B cell (primary cell): Measurements from ENCODE around the gene TMEM164. TPM values are rescaled to one million over a fixed set of nuclear protein-coding genes. Genes with fewer than 3 reads are reported as not detected.

ENCODE experiments used
- ATAC-seq: fragments of 200-7000 bp; cut with Tn5 transposase; one replicate; pipeline ENCODE4 v1.10.0; 2021; ENCODE audit warnings: low read depth, mild to moderate bottlenecking, moderate number of reproducible peaks, moderate library complexity
- CTCF ChIA-PET: fragments of 350-600 bp; sonication (Branson Sonifier 250); formaldehyde crosslinking; loops from one replicate; lab custom pipeline; 2021; ENCODE audit warnings: antibody characterized with exemption, inconsistent platforms; lab: Charles Lee
- POLR2A ChIA-PET: fragments of 350-600 bp; sonication (Branson Sonifier 250); formaldehyde crosslinking; loops from one replicate; lab custom pipeline; 2021; ENCODE audit warnings: antibody characterized with exemption; lab: Charles Lee
- DNase-seq: peaks from one replicate; pipeline ENCODE4 v3.0.0; 2013
- H2AFZ ChIP-seq: 2 replicates; pipeline ENCODE4 v1.6.1; 2012; ENCODE audit warnings: mild to moderate bottlenecking, low read depth, low read length; ENCODE audit not compliant: insufficient read depth, poor library complexity, severe bottlenecking
- H3K27ac ChIP-seq, 2 donors: 1 replicate in 1 of 2; 2 replicates in 1 of 2; pipeline ENCODE4 v1.5.1; 2012 to 2013; ENCODE audit warnings: low read length in 2 of 2, mild to moderate bottlenecking in 2 of 2, moderate library complexity in 1 of 2
- H3K27me3 ChIP-seq, 4 experiments: fragments of 200-600 bp in 1 of 4; sonication (generic) in 1 of 4; replicated peaks in 1 of 4; 1 replicate in 2 of 4; 2 replicates in 2 of 4; pipeline versions ENCODE4 v1.6.1 to v1.7.0; 2013 to 2016; ENCODE audit warnings: low read length in 3 of 4, mild to moderate bottlenecking in 2 of 4, mixed read lengths in 1 of 4, moderate library complexity in 1 of 4; ENCODE audit not compliant: insufficient read depth in 4 of 4, control insufficient read depth in 3 of 4; ENCODE audit errors: control extremely low read depth in 1 of 4
- H3K36me3 ChIP-seq, 2 experiments: replicated peaks in 1 of 2; 1 replicate in 1 of 2; 2 replicates in 1 of 2; pipeline versions ENCODE4 v1.6.1 to v1.7.1; 2013; ENCODE audit warnings: low read length in 1 of 2; ENCODE audit not compliant: insufficient read depth in 2 of 2, control insufficient read depth in 1 of 2; ENCODE audit errors: control extremely low read depth in 1 of 2, extremely low read depth in 1 of 2
- H3K4me1 ChIP-seq, 2 donors: fragments of 200-600 bp in 1 of 2; sonication (generic) in 1 of 2; 1 replicate in 1 of 2; 2 replicates in 1 of 2; pipeline versions ENCODE4 v1.5.1 to v1.6.1; 2013 to 2017; ENCODE audit warnings: low read length in 2 of 2; ENCODE audit not compliant: control insufficient read depth in 2 of 2, insufficient read depth in 2 of 2
- H3K4me2 ChIP-seq: replicated peaks from 2 replicates; pipeline ENCODE3; 2012; ENCODE audit warnings: mild to moderate bottlenecking, low read depth, low read length; ENCODE audit not compliant: poor library complexity, severe bottlenecking
- H3K4me3 ChIP-seq, 5 experiments: fragments of 200-600 bp in 1 of 5; sonication (generic) in 1 of 5; 1 replicate in 3 of 5; 2 replicates in 2 of 5; pipeline versions ENCODE4 v1.5.1 to v1.7.0; 2011 to 2016; ENCODE audit warnings: low read length in 4 of 5, mild to moderate bottlenecking in 4 of 5, low read depth in 2 of 5, control low read depth in 1 of 5, moderate library complexity in 1 of 5; ENCODE audit not compliant: insufficient read depth in 1 of 5; ENCODE audit errors: control extremely low read depth in 1 of 5, extremely low read depth in 1 of 5
- H3K79me2 ChIP-seq: fragments of 200-600 bp; sonication (generic); one replicate; pipeline ENCODE4 v1.6.0; 2016; ENCODE audit warnings: low read length; ENCODE audit not compliant: control insufficient read depth, insufficient read depth
- H3K9ac ChIP-seq: fragments of 200-600 bp; sonication (generic); 2 replicates; pipeline ENCODE4 v1.6.1; 2017; ENCODE audit warnings: mild to moderate bottlenecking, low read length, moderate library complexity
- H3K9me3 ChIP-seq, 3 donors: one replicate each; pipeline versions ENCODE4 v1.6.1 to v1.7.1; 2013; ENCODE audit warnings: low read length in 2 of 3; ENCODE audit not compliant: control insufficient read depth in 2 of 3, insufficient read depth in 1 of 3; ENCODE audit errors: control extremely low read depth in 1 of 3
- H4K20me1 ChIP-seq: 2 replicates; pipeline ENCODE4 v1.6.0; 2012; ENCODE audit warnings: mild to moderate bottlenecking, low read length; ENCODE audit not compliant: insufficient read depth, control insufficient read depth, poor library complexity, severe bottlenecking
- H3K27ac Mint-ChIP-seq: one replicate; pipeline ENCODE4 v1.8.0; 2021; ENCODE audit warnings: mixed read lengths
- H3K27me3 Mint-ChIP-seq: one replicate; pipeline ENCODE4 v1.8.0; 2021; ENCODE audit warnings: mixed read lengths
- H3K4me1 Mint-ChIP-seq: one replicate; pipeline ENCODE4 v1.8.0; 2021; ENCODE audit warnings: mixed read lengths
- H3K4me3 Mint-ChIP-seq: one replicate; pipeline ENCODE4 v1.8.0; 2021; ENCODE audit warnings: mixed read lengths
- H3K9me3 Mint-ChIP-seq: one replicate; pipeline ENCODE4 v1.8.0; 2022; ENCODE audit warnings: mixed read lengths; ENCODE audit not compliant: insufficient read depth
- CTCF ChIP-seq: fragments of 200-600 bp; IDR thresholded peaks from one replicate; pipeline ENCODE4 v1.8.0; 2022; ENCODE audit warnings: antibody characterized with exemption, mild to moderate bottlenecking
- EZH2 ChIP-seq: IDR thresholded peaks from 2 replicates; pipeline ENCODE4 v1.6.1; 2012; ENCODE audit warnings: borderline replicate concordance, low read depth, mild to moderate bottlenecking, moderate library complexity, low read length; ENCODE audit not compliant: insufficient read depth, poor library complexity, severe bottlenecking
- WGBS: methylation state at CpG from one replicate; pipeline ENCODE4 v1.1.5; 2013; ENCODE audit warnings: missing lambda C conversion rate; ENCODE audit not compliant: insufficient coverage; 5-methylcytosine and 5-hydroxymethylcytosine counted together
- intact Hi-C: fragments of 100-400 bp; cut with micrococcal nuclease; formaldehyde crosslinking; loops from one replicate; pipeline ENCODE4 v1.10.0; 2022
- polyA plus RNA-seq: library from polyadenylated mRNA; depleted of rRNA; stranded (reverse); fragments of >200 nt; gene quantifications from 2 replicates; pipeline ENCODE4 v1.2.3, GENCODE V29; 2012
- total RNA-seq, 2 donors: library from RNA; stranded (reverse); fragments of 120-200 nt in 1 of 2; gene quantifications; 1 replicate in 1 of 2; 2 replicates in 1 of 2; pipeline versions ENCODE4 v1.2.3 to v1.2.4, GENCODE V29; 2013 to 2022

Gene TMEM164
- total and polyA plus RNA-seq, 2 donors (not counting 1 experiment from before 2014, with no cell fraction given), result 9.4 to 26.6 TPM

- Histone ChIP-seq H2AFZ (no peak overlapping the region), H3K27me3 (no peaks in the 10 kb centered on the region), H3K4me3 (no peak overlapping the region), H3K9ac (no peak overlapping the region), H3K4me1 (peaks cover 7 to 15% of the 10 kb centered on the region in 2 donors), H3K79me2 (peaks cover 9% of the 10 kb centered on the region), H3K36me3 (no peaks in the 10 kb centered on the region), H3K9me3 (no peaks in the 10 kb centered on the region), H3K4me2 (no peak overlapping the region), H4K20me1 (no peaks in the 10 kb centered on the region), H3K27ac (no peak overlapping the region)
- peaks cover 17% of the 10 kb centered on the region for H3K4me1 Mint-ChIP-seq
- ATAC-seq (no peak), DNase-seq (peak; percentile 9)
- intact Hi-C loops, result loop anchor here (5.0 to 10.0 kb wide), 3 partner anchors 114 to 1909 kb away; partner anchors contain the start of genes ATG4A and PSMD10
- H3K4me3 Mint-ChIP-seq, result no peak overlapping the region
- WGBS, result 76% methylated on average over 5 of the region's 16 CpGs
- H3K27me3 Mint-ChIP-seq, result no peaks in the 10 kb centered on the region
- H3K27ac Mint-ChIP-seq, result no peak overlapping the region
- CTCF ChIA-PET, result no interaction called here
- H3K9me3 Mint-ChIP-seq, result no peaks in the 10 kb centered on the region
- no peak for TF ChIP-seq EZH2
- no peak for TF ChIP-seq CTCF
- POLR2A ChIA-PET, result no interaction called here
Measured at GRCh38 chrX:110000847-110001713, 1.8 kb upstream of the TMEM164 start.
